Astrocyte of the spinal cord (primary cell): ENCODE data around the gene SNRPD1.
A peak's percentile ranks its signal among the peaks of the same experiment; 100 is the strongest.

Source experiments
- DNase-seq: peaks from one replicate; pipeline ENCODE4 v3.0.0; 2011; ENCODE audit warnings: low read depth, low spot score
- H3K4me3 ChIP-seq: 2 replicates; pipeline ENCODE4 v1.5.1; 2011; ENCODE audit warnings: low read depth, mild to moderate bottlenecking, low read length, moderate library complexity
- CTCF ChIP-seq: IDR thresholded peaks from 2 replicates; pipeline ENCODE4 v1.5.1; 2012; ENCODE audit warnings: low read depth, mild to moderate bottlenecking, low read length, inconsistent platforms
- in situ Hi-C: cut with HindIII; loops from 2 replicates; pipeline ENCODE4 v1.10.0; 2017; ENCODE audit warnings: low sequenced_read_pairs

SNRPD1 gene

GRCh38 chr18:21652073-21652472 lies 40.0 kb downstream of the SNRPD1 start:
- no peak overlapping the region for H3K4me3 ChIP-seq
- in situ Hi-C loops = no loop called here
- TF ChIP-seq CTCF = no peak
- DNase-seq = no peak

- in situ Hi-C loops = no loop called here
- no peak for DNase-seq
- no peak for TF ChIP-seq CTCF
- no peak overlapping the region for H3K4me3 ChIP-seq
Measured at GRCh38 chr18:21653361-21653760, 41.2 kb downstream of the SNRPD1 start.

GRCh38 chr18:21656402-21656801 lies 44.3 kb downstream of the SNRPD1 start:
- DNase-seq = peak; percentile 46
- H3K4me3 ChIP-seq = no peak overlapping the region
- in situ Hi-C loops = no loop called here
- TF ChIP-seq CTCF = no peak

GRCh38 chr18:21660078-21660477 lies 48.0 kb downstream of the SNRPD1 start:
- TF ChIP-seq CTCF = no peak
- in situ Hi-C loops = no loop called here
- no peak for DNase-seq
- no peak overlapping the region for H3K4me3 ChIP-seq

GRCh38 chr18:21662581-21662980 lies 50.5 kb downstream of the SNRPD1 start:
- in situ Hi-C loops = no loop called here
- no peak overlapping the region for H3K4me3 ChIP-seq
- no peak for DNase-seq
- no peak for TF ChIP-seq CTCF

GRCh38 chr18:21663578-21663977 lies 51.5 kb downstream of the SNRPD1 start:
- H3K4me3 ChIP-seq = no peak overlapping the region
- in situ Hi-C loops = no loop called here

More at GRCh38 chr18:21663578-21663977, 51.5 kb downstream of the SNRPD1 start:
- DNase-seq = peak; percentile 45
- no peak for TF ChIP-seq CTCF
